Activated CD4-positive, alpha-beta T cell treated with anti-CD3 and anti-CD28 coated beads, Interleukin-2, amount 10 ng/mL, durations not matched to agents 7 days and 5 days (primary cell): ENCODE data around the gene GSTK1. TPM values are rescaled to one million over a fixed set of nuclear protein-coding genes. Genes with fewer than 3 reads are reported as not detected.

Experiments
- CTCF ChIA-PET: fragments of 350-600 bp; sonication (Branson Sonifier 250); formaldehyde crosslinking; loops from one replicate; lab custom pipeline; 2021; ENCODE audit warnings: antibody characterized with exemption; lab: Charles Lee
- POLR2A ChIA-PET: fragments of 350-600 bp; sonication (Branson Sonifier 250); formaldehyde crosslinking; loops from one replicate; lab custom pipeline; 2021; ENCODE audit warnings: antibody characterized with exemption; lab: Charles Lee
- DNase-seq: peaks from one replicate; pipeline ENCODE4 v3.0.0-alpha.2; 2020
- H3K27ac Mint-ChIP-seq: one replicate; pipeline ENCODE4 v1.8.0; 2021; ENCODE audit warnings: mild to moderate bottlenecking, moderate library complexity, mixed read lengths
- H3K27me3 Mint-ChIP-seq: one replicate; pipeline ENCODE4 v1.8.0; 2021; ENCODE audit warnings: mixed read lengths
- H3K36me3 Mint-ChIP-seq: one replicate; pipeline ENCODE4 v1.8.0; 2021; ENCODE audit warnings: low read depth, mixed read lengths
- H3K4me1 Mint-ChIP-seq: one replicate; pipeline ENCODE4 v1.8.0; 2021; ENCODE audit warnings: mixed read lengths
- H3K4me3 Mint-ChIP-seq: one replicate; pipeline ENCODE4 v1.8.0; 2021; ENCODE audit warnings: mild to moderate bottlenecking, moderate library complexity, mixed read lengths
- H3K9me3 Mint-ChIP-seq: one replicate; pipeline ENCODE4 v1.8.0; 2021; ENCODE audit warnings: mixed read lengths
- total RNA-seq, 2 experiments: library from RNA; stranded (reverse); gene quantifications; one replicate each; pipeline ENCODE4 v1.2.3, GENCODE V29; 2021

The GSTK1 gene
- total RNA-seq, 2 experiments from 2014 or later = 370 to 419 TPM

DNA sequence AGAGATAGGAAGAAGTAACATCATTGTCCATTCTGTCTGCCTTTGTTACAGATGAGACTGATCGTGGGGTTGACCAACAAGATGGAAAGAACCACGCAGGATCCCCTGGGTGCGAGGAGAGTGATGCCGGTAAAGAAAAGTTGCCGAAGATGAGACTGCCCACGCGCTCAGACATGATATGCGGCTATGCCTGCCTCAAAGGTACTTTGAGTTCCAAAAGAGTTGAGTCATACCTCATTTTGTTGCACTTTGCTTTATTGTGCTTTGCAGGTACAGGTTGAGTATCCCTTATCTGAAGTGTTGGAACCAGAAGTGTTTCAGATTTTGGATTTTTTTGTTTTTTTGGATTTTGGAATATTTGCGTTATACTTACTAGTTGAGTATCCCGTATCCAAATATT, 40.5 kb downstream of the GSTK1 start:
- no peaks in the 10 kb centered on the region for H3K27me3 Mint-ChIP-seq
- POLR2A ChIA-PET = no interaction called here
- CTCF ChIA-PET = interaction anchor here (1.2 to 3.0 kb wide), 2 partner anchors 11 to 76 kb away, joined by 3 to 18 read pairs; no protein-coding TSS in a partner anchor
- no peak for DNase-seq
- peaks cover 89% of the 10 kb centered on the region for H3K36me3 Mint-ChIP-seq
- H3K4me1 Mint-ChIP-seq = peaks cover 70% of the 10 kb centered on the region
- H3K4me3 Mint-ChIP-seq = no peak overlapping the region
- no peak overlapping the region for H3K27ac Mint-ChIP-seq
- peaks cover 5% of the 10 kb centered on the region for H3K9me3 Mint-ChIP-seq

GRCh38 chr7:143304938-143305337, 41.7 kb downstream of the GSTK1 start:
- Mint-ChIP-seq H3K4me3 (no peak overlapping the region), H3K27me3 (no peaks in the 10 kb centered on the region), H3K27ac (no peak overlapping the region), H3K36me3 (peaks cover 93% of the 10 kb centered on the region), H3K4me1 (peaks cover 70% of the 10 kb centered on the region), H3K9me3 (peaks cover 6% of the 10 kb centered on the region)
- DNase-seq = no peak
- ChIA-PET POLR2A (no interaction called here), CTCF (interaction anchor here (0.7 to 3.0 kb wide), 7 partner anchors 9 to 75 kb away, joined by 3 to 18 read pairs (median 3); partner anchors contain the start of gene CASP2)

DNA sequence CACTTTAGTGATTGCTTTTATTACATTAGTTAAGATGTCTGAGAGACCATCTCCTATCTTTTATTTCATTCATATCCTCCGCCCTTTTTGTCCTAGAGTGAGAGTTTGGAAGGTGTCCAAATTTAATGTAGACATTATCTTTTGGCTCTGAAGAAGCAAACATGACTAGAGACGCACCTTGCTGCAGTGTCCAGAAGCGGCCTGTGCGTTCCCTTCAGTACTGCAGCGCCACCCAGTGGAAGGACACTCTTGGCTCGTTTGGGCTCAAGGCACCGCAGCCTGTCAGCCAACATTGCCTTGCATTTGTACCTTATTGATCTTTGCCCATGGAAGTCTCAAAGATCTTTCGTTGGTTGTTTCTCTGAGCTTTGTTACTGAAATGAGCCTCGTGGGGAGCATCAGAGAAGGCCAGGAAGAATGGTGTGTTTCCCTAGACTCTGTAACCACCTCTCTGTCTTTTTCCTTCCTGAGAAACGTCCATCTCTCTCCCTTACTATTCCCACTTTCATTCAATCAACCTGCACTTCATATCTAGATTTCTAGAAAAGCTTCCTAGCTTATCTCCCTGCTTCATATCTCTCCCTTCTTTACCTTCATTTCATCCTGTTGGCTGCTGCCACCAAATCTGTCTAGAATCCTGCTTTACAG, 42.3 kb downstream of the GSTK1 start:
- ChIA-PET POLR2A (no interaction called here), CTCF (interaction anchor here (0.7 to 3.0 kb wide), 6 partner anchors 9 to 65 kb away, joined by 3 to 18 read pairs (median 8); partner anchors contain the start of gene CLCN1)
- H3K27me3 Mint-ChIP-seq = no peaks in the 10 kb centered on the region
- H3K27ac Mint-ChIP-seq = peak overlapping the region; percentile 21
- H3K4me3 Mint-ChIP-seq = no peak overlapping the region
- H3K9me3 Mint-ChIP-seq = peaks cover 7% of the 10 kb centered on the region
- peaks cover 93% of the 10 kb centered on the region for H3K36me3 Mint-ChIP-seq
- DNase-seq = peak; percentile 71
- H3K4me1 Mint-ChIP-seq = peaks cover 70% of the 10 kb centered on the region

GRCh38 chr7:143308632-143309031, 45.4 kb downstream of the GSTK1 start:
- CTCF ChIA-PET = interaction anchor here (0.9 to 3.4 kb wide), 10 partner anchors 9 to 135 kb away, joined by 3 to 13 read pairs (median 3); no protein-coding TSS in a partner anchor
- no peak overlapping the region for H3K27ac Mint-ChIP-seq
- H3K4me1 Mint-ChIP-seq = peaks cover 72% of the 10 kb centered on the region

DNA sequence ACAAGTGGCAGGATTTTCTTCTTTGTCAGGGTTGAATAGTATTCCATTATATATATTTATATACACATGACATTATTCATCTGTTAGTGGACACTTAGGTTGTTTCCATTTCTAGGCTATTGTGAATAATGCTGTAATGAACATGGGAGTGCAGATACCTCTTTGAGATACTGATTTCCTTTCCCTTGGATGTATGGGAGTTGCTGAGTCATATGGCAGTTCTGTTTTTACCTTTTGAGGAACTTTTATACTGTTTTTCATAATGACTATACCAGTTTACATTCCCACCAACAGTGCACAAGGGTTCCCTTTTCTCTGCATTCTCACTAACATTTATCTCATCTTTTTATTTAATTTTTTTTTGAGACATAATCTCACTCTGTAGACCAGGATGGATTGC, 50.9 kb downstream of the GSTK1 start:
- H3K27me3 Mint-ChIP-seq = peaks cover 5% of the 10 kb centered on the region
- peaks cover 38% of the 10 kb centered on the region for H3K4me1 Mint-ChIP-seq
- POLR2A ChIA-PET = no interaction called here
- peaks cover 38% of the 10 kb centered on the region for H3K36me3 Mint-ChIP-seq
- H3K9me3 Mint-ChIP-seq = peaks cover 8% of the 10 kb centered on the region
- CTCF ChIA-PET = interaction anchor here (1.7 kb wide), 1 partner anchor 66 kb away, joined by 5 read pairs; no protein-coding TSS in a partner anchor
- no peak overlapping the region for H3K27ac Mint-ChIP-seq
- DNase-seq = no peak
- no peak overlapping the region for H3K4me3 Mint-ChIP-seq

More at GRCh38 chr7:143308632-143309031, 45.4 kb downstream of the GSTK1 start:
- DNase-seq = no peak
- Mint-ChIP-seq H3K27me3 (no peaks in the 10 kb centered on the region), H3K4me3 (no peak overlapping the region), H3K9me3 (peaks cover 13% of the 10 kb centered on the region), H3K36me3 (peaks cover 85% of the 10 kb centered on the region)
- POLR2A ChIA-PET = no interaction called here

- Mint-ChIP-seq H3K27me3 (peaks cover 8% of the 10 kb centered on the region), H3K27ac (peak within 1 kb of the TSS; percentile 64), H3K36me3 (peaks cover 23% of the 10 kb centered on the region), H3K4me3 (no peak within 1 kb of the TSS), H3K4me1 (peaks cover 22% of the 10 kb centered on the region), H3K9me3 (peaks cover 6% of the 10 kb centered on the region)
- POLR2A ChIA-PET = no interaction called here
- no peak for DNase-seq
- CTCF ChIA-PET = interaction anchor here (0.8 to 1.2 kb wide), 4 partner anchors 9 to 64 kb away, joined by 3 read pairs; no protein-coding TSS in a partner anchor
Observed at GRCh38 chr7:143315776-143316175, 52.5 kb downstream of the GSTK1 start, which contains the start of gene CLCN1. Gene CLCN1, plus strand, starts transcription at chr7:143316111. Its CDS starts 102 bp downstream, at chr7:143316213.

GRCh38 chr7:143316492-143316891, 53.3 kb downstream of the GSTK1 start:
- peaks cover 8% of the 10 kb centered on the region for H3K27me3 Mint-ChIP-seq
- H3K9me3 Mint-ChIP-seq = peaks cover 4% of the 10 kb centered on the region
- no peak overlapping the region for H3K4me3 Mint-ChIP-seq
- no peak for DNase-seq
- peaks cover 20% of the 10 kb centered on the region for H3K36me3 Mint-ChIP-seq
- no peak overlapping the region for H3K27ac Mint-ChIP-seq
- ChIA-PET CTCF (interaction anchor here (0.8 to 1.2 kb wide), 5 partner anchors 10 to 64 kb away, joined by 3 to 4 read pairs (median 3); no protein-coding TSS in a partner anchor), POLR2A (no interaction called here)
- peaks cover 15% of the 10 kb centered on the region for H3K4me1 Mint-ChIP-seq

- Mint-ChIP-seq H3K9me3 (no peaks in the 10 kb centered on the region), H3K27me3 (peaks cover 8% of the 10 kb centered on the region), H3K4me1 (peaks cover 6% of the 10 kb centered on the region), H3K36me3 (peaks cover 5% of the 10 kb centered on the region), H3K4me3 (no peak overlapping the region), H3K27ac (no peak overlapping the region)
- POLR2A ChIA-PET = no interaction called here
- DNase-seq = no peak
- CTCF ChIA-PET = interaction anchor here (0.9 to 2.2 kb wide), 3 partner anchors 9 to 103 kb away, joined by 3 to 4 read pairs (median 3); no protein-coding TSS in a partner anchor
Observed at GRCh38 chr7:143318661-143319060, 55.4 kb downstream of the GSTK1 start.

Other genes with a start within 250 kb of the GSTK1 start
- not detected for gene OR9A2, start 236.3 kb upstream of the GSTK1 start, total RNA-seq
- gene OR6V1, start 211.1 kb upstream of the GSTK1 start, total RNA-seq = not detected
- not detected for gene PIP, start 131.4 kb upstream of the GSTK1 start, total RNA-seq
- gene TAS2R39, start 80.0 kb upstream of the GSTK1 start, total RNA-seq = not detected
- gene TAS2R40, start 41.4 kb upstream of the GSTK1 start, total RNA-seq = not detected
- gene TMEM139, start 21.5 kb downstream of the GSTK1 start, total RNA-seq = under 1 TPM; 0.29 to 0.57 TPM
- 100 to 1,000 TPM; 102 to 125 TPM for gene CASP2, start 24.9 kb downstream of the GSTK1 start, total RNA-seq
- under 1 TPM in 1 of 2 experiments, not detected in 1; 0.06 TPM for gene CLCN1, start 52.7 kb downstream of the GSTK1 start, total RNA-seq
- gene FAM131B, start 99.3 kb downstream of the GSTK1 start, total RNA-seq = under 1 TPM; 0.29 to 0.30 TPM
- gene ZYX, start 117.9 kb downstream of the GSTK1 start, total RNA-seq = 100 to 1,000 TPM; 189 TPM
- 10 to 100 TPM; 10.0 to 11.4 TPM for gene EPHA1, start 145.4 kb downstream of the GSTK1 start, total RNA-seq
- not detected for gene TAS2R60, start 180.0 kb downstream of the GSTK1 start, total RNA-seq
- gene TAS2R41, start 214.4 kb downstream of the GSTK1 start, total RNA-seq = under 1 TPM in 1 of 2 experiments, not detected in 1; 0.29 TPM